ENCODE results near the gene KRT4.

KRT4 gene

DNA sequence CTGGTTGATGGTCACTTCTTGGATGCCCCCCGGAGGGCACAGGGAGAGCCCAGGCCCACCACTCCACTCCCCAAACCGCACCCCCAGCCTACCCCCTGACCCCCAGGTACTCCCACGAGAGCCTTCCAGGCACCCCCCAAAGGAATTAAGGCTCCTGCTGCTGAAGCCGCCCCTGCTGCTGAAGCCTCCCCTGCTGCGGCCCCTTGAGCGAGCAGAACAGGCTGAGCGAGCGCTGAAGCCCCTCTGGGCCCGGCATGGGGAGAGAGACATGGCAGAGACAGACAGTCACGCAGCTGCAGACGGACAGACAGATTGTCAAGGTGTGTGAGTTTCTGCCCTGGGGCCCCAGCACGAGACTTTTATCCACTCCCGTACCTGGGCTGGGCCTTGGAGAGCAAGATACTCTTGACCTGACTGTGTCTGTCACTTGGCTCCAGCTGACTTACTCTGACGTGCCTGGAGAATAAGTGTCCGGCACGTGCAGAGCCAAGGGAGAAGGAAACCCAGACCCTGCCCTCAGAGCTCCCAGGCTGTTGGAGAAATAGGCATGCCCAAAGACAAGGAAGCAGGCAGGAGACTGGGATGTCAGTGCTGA lies 34.8 kb upstream of the KRT4 start, which contains the start of gene KRT78:
Gene KRT78, minus strand, starts transcription at position 334 of the 595 bp plus-strand sequence. Its CDS starts 64 bp downstream, at position 270.
- no peak for TF ChIP-seq Cebpa-rat (IDR thresholded peaks at IDR 0.05)
- no peak within 1 kb of the TSS for H3K4me3 ChIP-seq
- no peaks in the 10 kb centered on the region for H3K27me3 ChIP-seq
- no peaks in the 10 kb centered on the region for H3K36me3 ChIP-seq
- no peaks in the 10 kb centered on the region for H4K20me1 ChIP-seq
- peaks cover 15% of the 10 kb centered on the region for H3K4me1 ChIP-seq
- H3K9ac ChIP-seq, result no peak within 1 kb of the TSS
- no peaks in the 10 kb centered on the region for H3K9me3 ChIP-seq
- H3K4me2 ChIP-seq, result no peak within 1 kb of the TSS
- H3K27ac ChIP-seq, result no peak within 1 kb of the TSS

DNA sequence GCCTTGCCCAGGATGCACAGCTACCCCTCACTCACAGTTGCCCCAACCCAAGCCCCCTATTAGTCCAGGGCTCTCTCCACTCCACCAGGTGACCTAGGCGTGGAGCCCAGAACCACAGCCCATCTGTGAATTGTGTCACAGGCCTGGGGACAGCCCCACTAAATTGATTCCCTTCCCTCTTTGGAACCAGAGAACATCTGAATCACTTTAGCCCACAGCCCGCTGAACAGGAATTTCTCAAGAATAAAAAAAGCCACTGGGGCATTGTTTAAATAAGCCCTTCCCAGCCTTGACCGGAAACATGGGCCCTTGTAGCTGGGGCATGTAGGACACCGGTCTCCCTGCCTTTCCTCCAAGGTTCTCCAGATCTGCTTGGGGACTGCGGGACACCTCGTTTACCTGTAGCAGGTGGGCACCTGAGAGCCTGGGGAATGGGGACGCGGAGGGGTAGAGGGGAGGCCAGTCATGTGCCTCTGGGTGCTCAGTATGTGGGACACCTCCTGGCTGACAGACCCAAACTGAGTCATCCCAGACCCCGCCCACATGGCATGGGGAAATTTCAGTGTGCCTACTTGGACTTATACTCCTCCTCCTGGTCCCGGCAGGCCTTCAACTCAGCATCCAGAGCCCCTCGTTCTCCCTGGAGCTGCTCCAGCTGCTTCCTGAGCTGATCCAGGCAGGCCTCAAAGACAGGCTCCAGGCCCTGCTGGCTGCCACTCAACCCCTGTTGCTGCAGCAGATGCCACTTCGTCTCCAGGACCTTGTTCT lies 33.6 kb upstream of the KRT4 start:
- H4K20me1 ChIP-seq, result no peaks in the 10 kb centered on the region
- no peaks in the 10 kb centered on the region for H3K36me3 ChIP-seq
- no peak overlapping the region for H3K27ac ChIP-seq
- no peak overlapping the region for H3K4me3 ChIP-seq
- H3K4me1 ChIP-seq, result peaks cover 15% of the 10 kb centered on the region
- H3K4me2 ChIP-seq, result no peak overlapping the region
- H3K27me3 ChIP-seq, result no peaks in the 10 kb centered on the region
- H3K9ac ChIP-seq, result no peak overlapping the region
- no peaks in the 10 kb centered on the region for H3K9me3 ChIP-seq
- TF ChIP-seq Cebpa-rat (IDR thresholded peaks at IDR 0.05), result no peak

DNA sequence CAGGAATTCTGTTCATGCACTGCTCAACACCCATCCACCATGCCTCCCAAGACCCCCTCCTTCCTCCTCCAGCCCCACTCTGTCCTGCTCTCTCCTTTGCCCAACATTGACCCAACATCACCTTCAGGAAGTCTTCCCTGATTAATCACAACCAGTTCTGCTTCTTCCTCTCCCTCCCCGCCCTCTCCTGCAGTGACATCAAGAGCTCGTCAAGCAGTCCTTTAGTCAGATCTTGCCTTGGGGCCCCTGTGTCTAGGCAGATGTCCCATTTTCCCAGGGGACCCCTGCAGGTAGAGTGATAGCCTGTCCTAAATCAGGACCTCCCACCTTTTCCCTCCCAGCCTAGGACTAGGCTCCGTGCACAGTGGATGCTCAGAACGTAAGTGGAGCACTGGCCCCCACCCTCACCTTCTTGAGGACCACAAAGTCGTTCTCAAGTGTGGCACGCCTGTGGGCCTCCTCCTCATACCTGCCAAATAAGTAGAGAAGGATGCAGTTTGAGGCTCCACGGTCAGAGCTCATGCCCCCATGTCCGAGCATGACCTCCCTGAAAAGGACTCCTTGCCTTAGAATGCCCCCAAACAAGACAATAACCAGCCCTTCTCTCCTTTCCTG lies 32.5 kb upstream of the KRT4 start:
- H3K4me3 ChIP-seq, result no peak overlapping the region
- peaks cover 21% of the 10 kb centered on the region for H3K4me1 ChIP-seq
- no peaks in the 10 kb centered on the region for H4K20me1 ChIP-seq
- no peaks in the 10 kb centered on the region for H3K36me3 ChIP-seq
- no peak for TF ChIP-seq Cebpa-rat (IDR thresholded peaks at IDR 0.05)
- no peak overlapping the region for H3K9ac ChIP-seq
- H3K4me2 ChIP-seq, result no peak overlapping the region
- no peak overlapping the region for H3K27ac ChIP-seq
- H3K9me3 ChIP-seq, result no peaks in the 10 kb centered on the region
- H3K27me3 ChIP-seq, result no peaks in the 10 kb centered on the region

DNA sequence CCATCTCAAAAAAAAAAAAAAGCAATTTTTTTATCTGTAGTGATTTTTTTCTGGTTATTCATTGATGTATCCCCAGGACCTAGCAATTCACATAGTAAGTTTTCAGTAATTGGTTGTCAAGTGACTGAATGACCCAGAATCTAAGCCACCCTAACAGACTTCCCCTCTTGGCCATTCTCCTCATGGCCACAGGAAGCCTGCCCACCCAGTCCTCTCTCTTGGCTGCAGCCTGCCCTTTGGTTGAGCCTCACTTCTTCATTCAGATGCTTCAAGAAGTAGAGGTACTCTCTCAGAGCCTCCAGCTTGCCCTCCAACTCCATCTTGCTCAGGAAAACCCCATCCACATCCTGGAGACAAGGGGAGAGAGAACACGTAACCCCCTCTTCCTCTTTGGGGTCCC lies 32.0 kb upstream of the KRT4 start:
- no peaks in the 10 kb centered on the region for H4K20me1 ChIP-seq
- H3K4me2 ChIP-seq, result no peak overlapping the region
- H3K9me3 ChIP-seq, result no peaks in the 10 kb centered on the region
- no peak overlapping the region for H3K27ac ChIP-seq
- no peak overlapping the region for H3K9ac ChIP-seq
- peaks cover 16% of the 10 kb centered on the region for H3K4me1 ChIP-seq
- no peaks in the 10 kb centered on the region for H3K36me3 ChIP-seq
- no peaks in the 10 kb centered on the region for H3K27me3 ChIP-seq
- no peak overlapping the region for H3K4me3 ChIP-seq
- no peak for TF ChIP-seq Cebpa-rat (IDR thresholded peaks at IDR 0.05)

DNA sequence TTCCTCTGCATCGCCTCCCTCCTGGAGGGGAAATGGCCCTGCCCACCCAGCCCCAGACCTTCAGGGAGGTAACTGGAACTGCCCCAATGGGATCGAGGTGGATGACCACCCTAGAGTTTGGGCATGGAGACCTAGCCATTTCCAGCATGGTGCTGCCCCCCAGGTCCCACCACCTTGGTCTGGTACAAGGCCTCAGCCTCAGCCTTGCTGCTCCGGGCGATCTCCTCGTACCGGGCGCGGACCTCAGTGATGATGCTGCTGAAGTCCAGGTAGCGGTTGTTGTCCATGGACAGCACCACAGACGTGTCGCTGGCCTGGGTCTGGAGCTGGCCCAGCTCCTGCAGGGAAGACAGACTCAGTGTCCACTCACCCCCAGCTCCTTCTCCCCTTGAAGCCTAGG lies 30.5 kb upstream of the KRT4 start:
- no peak overlapping the region for H3K27ac ChIP-seq

DNA sequence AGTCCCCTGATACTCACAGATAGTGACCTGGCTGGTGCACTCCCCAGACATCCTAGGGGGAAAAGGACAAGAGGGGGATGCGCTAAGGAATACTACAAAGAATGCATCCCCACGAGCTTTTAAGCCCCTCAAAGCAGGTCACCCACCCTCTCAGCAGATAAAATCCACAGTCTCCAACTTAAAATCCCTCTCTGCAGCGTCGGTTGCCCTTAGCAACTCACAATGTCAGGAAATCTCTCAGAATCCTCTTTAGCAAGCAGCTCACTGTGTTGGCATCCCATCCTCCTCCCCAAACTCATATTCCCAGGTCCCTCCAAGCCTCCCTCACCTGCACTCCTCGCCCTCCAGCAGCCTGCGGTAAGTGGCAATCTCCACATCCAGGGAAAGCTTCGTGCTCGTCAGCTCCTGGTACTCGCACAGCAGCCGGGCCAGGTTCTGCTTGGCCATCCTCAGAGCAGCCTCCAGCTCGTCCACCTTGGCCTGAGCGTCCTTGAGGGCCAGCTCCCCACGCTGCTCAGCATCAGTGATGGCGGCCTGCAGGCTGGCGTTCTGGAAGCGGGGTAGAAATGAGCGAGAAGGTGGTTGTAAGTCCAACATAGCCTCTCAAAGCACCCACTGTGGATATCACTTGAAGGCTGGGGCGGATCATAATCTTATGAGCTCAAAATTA lies 25.7 kb upstream of the KRT4 start:
- Histone ChIP-seq H4K20me1 (no peaks in the 10 kb centered on the region), H3K9me3 (no peaks in the 10 kb centered on the region), H3K4me2 (no peak overlapping the region), H3K27ac (no peak overlapping the region), H3K27me3 (no peaks in the 10 kb centered on the region), H3K36me3 (no peaks in the 10 kb centered on the region), H3K4me3 (no peak overlapping the region), H3K4me1 (peaks cover 11% of the 10 kb centered on the region; the same call in 1 of the 2 replicates), H3K9ac (no peak overlapping the region)
- no peak for TF ChIP-seq Cebpa-rat (IDR thresholded peaks at IDR 0.05)

More for the DNA sequence above, 30.5 kb upstream of the KRT4 start:
- Histone ChIP-seq H4K20me1 (no peaks in the 10 kb centered on the region), H3K4me2 (no peak overlapping the region), H3K9me3 (no peaks in the 10 kb centered on the region), H3K36me3 (no peaks in the 10 kb centered on the region), H3K9ac (no peak overlapping the region), H3K4me1 (0 out of 2 replicates have a peak, but pooled peaks cover 6% of the 10 kb centered on the region), H3K4me3 (no peak overlapping the region), H3K27me3 (no peaks in the 10 kb centered on the region)
- TF ChIP-seq Cebpa-rat (IDR thresholded peaks at IDR 0.05), result no peak

DNA sequence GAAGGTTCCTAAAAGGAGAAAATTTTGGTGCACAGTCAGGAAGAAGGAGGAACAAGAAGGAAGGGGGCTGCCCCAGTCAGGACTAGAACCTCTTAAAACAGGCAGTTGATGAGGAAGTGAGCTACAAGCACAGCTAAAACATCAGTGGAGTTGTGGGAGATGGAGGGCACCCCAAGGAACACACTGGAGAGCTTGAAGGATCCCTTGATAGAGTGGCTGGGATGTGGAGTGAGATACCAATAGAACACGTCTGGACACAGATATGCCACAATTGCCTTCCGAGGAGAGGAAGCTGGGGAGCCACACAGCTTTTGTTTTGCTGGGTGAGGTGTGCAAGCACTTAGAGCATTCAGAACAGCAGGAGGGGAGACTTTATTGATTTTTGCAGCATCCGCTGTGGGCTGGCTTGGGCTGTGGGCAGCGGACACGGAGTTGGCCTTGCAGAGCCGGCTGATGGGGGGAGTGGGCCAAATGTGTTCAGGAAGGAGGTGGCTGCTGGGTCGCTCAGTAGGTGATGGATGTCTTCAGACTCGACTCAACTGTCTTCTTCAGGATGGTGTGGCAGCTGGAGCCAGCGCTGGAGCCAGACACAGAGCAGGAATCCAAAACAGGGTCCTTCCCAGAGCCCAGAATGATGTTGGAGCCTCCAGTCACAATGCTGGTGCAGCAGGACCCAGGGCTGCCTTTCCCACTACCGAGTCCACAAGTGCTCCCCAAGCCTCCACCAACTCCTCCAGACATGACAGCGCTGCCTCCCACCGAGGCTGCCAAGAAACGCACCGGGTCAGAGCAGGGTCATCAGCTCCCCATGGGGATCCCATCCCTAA lies 24.9 kb upstream of the KRT4 start:
- no peak overlapping the region for H3K27ac ChIP-seq
- peaks cover 11% of the 10 kb centered on the region; the same call in 1 of the 2 replicates for H3K4me1 ChIP-seq
- H3K36me3 ChIP-seq, result no peaks in the 10 kb centered on the region
- no peak overlapping the region for H3K9ac ChIP-seq
- H3K27me3 ChIP-seq, result no peaks in the 10 kb centered on the region
- no peaks in the 10 kb centered on the region for H3K9me3 ChIP-seq
- H3K4me2 ChIP-seq, result no peak overlapping the region
- no peaks in the 10 kb centered on the region for H4K20me1 ChIP-seq
- TF ChIP-seq Cebpa-rat (IDR thresholded peaks at IDR 0.05), result no peak
- no peak overlapping the region for H3K4me3 ChIP-seq

DNA sequence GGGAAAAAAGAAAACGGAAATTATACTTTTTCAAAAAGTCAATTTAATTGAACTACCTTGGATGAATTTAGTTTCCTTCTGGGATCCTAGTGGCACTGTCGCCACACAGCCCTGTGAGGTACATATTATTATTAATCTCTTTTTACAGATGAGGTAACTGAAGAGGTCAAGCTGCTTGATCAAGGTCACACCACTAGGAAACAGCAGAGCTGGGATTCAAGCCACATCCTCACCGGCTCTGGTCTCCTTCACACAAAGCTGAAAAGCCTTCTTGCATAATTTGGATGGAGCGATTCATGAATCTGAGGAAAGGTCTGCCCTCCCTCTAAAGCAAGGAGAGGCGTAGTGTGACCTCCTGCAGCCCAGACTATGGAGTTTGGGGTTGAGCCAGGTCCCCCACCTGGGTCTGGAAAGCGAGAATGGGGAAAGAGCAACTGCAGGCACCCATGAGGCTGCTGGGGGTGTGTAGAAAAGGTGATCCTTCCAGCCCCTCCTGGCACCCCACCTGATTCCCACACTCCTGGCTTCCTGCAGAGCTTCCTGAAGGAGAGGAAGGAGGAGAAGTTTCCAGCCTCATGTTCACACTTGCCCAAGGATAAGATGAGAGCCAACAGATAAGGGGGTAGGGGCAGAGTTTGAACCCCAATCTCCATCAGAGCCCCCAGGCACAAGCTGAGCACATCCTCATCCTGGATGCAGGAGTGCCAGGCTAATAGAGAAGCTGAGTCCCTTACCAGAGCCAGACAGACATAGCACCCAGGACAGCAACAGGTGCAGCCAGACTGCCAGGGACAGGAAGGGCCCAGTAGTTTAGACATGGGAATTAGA lies 24.1 kb upstream of the KRT4 start:
- H3K4me2 ChIP-seq, result no peak overlapping the region
- no peaks in the 10 kb centered on the region for H3K27me3 ChIP-seq
- peaks cover 11% of the 10 kb centered on the region; the same call in 1 of the 2 replicates for H3K4me1 ChIP-seq
- no peaks in the 10 kb centered on the region for H4K20me1 ChIP-seq
- no peak for TF ChIP-seq Cebpa-rat (IDR thresholded peaks at IDR 0.05)
- H3K4me3 ChIP-seq, result no peak overlapping the region
- no peak overlapping the region for H3K9ac ChIP-seq
- H3K9me3 ChIP-seq, result no peaks in the 10 kb centered on the region
- no peaks in the 10 kb centered on the region for H3K36me3 ChIP-seq
- no peak overlapping the region for H3K27ac ChIP-seq

Measured in BLaER1 (cell line).